Coronary artery (tissue), 2 donors: ENCODE measurements around the gene MYCN.

Experiments used
- DNase-seq: peaks from one replicate; pipeline ENCODE4 v3.0.0-alpha.2; 2017; ENCODE audit warnings: low spot score
- H3K27ac ChIP-seq, 2 donors: fragments of 200-600 bp; sonication (generic); one replicate each; pipeline ENCODE4 v1.5.1; 2016 to 2019
- H3K4me3 ChIP-seq: fragments of 200-600 bp; sonication (generic); 2 replicates; pipeline ENCODE4 v1.5.1; 2016; ENCODE audit warnings: mild to moderate bottlenecking, moderate library complexity
- TF ChIP-seq, protein P1 (sequence below): fragments of 200-600 bp; sonication (generic); IDR thresholded peaks from one replicate; pipeline ENCODE4 v1.5.1; 2019; ENCODE audit warnings: antibody characterized with exemption

MYCN gene

DNA sequence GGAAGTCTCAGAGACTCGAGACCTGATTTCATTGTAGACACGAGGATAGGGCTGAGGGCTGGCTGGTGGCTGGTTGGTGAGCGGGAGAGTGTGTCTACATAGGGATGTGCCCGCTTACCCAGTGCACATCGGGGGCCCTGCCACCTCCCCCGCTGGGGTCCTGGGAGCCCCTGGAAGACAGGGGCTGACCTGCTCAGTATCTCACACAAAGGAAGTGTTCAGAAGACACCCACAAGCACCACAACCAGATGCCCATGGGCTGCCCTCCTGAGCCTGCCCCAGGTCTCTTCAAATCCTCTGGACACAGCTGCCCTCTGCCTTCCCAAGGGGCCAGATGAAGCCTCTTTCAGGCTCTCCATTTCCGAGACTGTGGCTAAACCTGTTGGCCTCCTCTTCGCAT, 43.1 kb downstream of the MYCN start:
- no peak for DNase-seq
- no peak overlapping the region for H3K4me3 ChIP-seq
- H3K27ac ChIP-seq: no peak overlapping the region
- TF ChIP-seq, protein P1, sequence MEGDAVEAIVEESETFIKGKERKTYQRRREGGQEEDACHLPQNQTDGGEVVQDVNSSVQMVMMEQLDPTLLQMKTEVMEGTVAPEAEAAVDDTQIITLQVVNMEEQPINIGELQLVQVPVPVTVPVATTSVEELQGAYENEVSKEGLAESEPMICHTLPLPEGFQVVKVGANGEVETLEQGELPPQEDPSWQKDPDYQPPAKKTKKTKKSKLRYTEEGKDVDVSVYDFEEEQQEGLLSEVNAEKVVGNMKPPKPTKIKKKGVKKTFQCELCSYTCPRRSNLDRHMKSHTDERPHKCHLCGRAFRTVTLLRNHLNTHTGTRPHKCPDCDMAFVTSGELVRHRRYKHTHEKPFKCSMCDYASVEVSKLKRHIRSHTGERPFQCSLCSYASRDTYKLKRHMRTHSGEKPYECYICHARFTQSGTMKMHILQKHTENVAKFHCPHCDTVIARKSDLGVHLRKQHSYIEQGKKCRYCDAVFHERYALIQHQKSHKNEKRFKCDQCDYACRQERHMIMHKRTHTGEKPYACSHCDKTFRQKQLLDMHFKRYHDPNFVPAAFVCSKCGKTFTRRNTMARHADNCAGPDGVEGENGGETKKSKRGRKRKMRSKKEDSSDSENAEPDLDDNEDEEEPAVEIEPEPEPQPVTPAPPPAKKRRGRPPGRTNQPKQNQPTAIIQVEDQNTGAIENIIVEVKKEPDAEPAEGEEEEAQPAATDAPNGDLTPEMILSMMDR: no peak

DNA sequence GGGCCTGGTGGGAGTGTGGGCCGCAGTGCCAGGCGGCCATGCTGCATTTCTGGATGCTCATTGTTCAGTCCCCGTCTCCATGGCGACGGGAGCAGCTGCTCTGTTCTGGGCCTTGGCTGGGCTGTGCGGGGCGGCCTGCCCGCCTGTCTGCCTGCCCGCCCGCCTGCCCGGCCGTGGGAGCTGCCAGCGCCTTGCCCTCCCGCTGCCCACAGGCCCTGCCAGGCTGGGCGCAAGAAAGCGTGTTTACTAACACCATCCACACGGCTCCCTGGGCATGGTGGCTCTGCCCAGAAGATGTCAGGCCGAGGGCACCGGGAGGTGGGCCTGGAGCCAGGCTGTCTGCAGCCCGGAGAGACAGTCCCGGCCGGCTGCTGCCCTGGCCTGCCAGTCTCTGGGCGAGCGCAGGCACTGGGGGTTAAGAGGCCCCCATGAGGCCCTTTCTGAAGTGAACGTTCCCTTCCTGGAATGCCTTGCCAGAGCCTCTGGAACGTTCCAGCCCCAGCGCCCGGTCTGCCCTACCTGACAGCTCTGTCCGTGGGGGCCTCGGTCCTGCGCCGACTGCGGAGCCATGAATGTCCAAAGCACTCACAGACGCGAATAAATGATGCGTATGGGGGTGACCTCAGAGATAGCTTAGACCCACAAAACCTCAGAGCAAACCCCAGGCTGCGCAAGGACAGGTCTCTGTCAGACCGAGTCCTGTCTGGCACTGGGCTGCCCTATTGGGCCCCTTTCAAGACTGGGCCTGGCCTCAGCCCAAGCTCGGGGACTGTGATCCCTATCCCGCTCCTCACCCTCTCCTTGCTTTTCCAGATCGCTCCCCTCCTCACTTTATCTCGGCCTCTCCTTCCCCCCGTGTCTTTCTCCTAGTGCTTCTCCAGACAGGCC, 44.3 kb downstream of the MYCN start:
- TF ChIP-seq, protein P1: no peak
- no peak overlapping the region for H3K4me3 ChIP-seq
- no peak for DNase-seq
- no peak overlapping the region for H3K27ac ChIP-seq

- DNase-seq: no peak
- no peak overlapping the region for H3K4me3 ChIP-seq
- no peak overlapping the region for H3K27ac ChIP-seq
- TF ChIP-seq, protein P1: no peak
These were observed 45.2 kb downstream of the MYCN start for GRCh38 chr2:15985531-15985930.

- TF ChIP-seq, protein P1: no peak
- Histone ChIP-seq H3K27ac (no peak overlapping the region), H3K4me3 (no peak overlapping the region)
- DNase-seq: no peak
These were observed 45.8 kb downstream of the MYCN start for GRCh38 chr2:15986068-15986560.

DNA sequence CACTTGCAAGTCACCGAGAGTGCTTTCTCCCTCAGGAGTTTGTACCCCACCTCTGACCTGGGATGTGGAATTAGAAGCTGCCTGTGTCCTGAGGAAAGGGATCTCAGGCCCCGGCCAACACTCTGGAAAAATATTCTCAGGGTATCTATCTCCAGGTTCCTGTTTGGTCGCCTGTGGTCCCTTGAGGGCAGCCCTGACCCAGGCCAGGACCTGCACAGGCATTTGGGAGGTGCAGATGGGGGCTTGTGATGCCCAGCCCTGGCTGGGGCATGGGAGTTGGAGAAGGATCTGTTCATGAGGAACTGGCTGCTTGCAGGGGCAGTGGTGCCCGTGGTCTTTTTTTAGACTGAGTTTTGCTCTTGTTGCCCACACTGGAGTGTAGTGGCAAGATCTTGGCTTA, 46.3 kb downstream of the MYCN start:
- no peak for DNase-seq
- H3K4me3 ChIP-seq: no peak overlapping the region
- no peak overlapping the region for H3K27ac ChIP-seq
- TF ChIP-seq, protein P1: no peak

- no peak for DNase-seq
- no peak overlapping the region for H3K4me3 ChIP-seq
- TF ChIP-seq, protein P1: no peak
- no peak overlapping the region for H3K27ac ChIP-seq
These were observed 48.4 kb downstream of the MYCN start for GRCh38 chr2:15988733-15989132.

- Histone ChIP-seq H3K27ac (no peak overlapping the region), H3K4me3 (no peak overlapping the region)
- TF ChIP-seq, protein P1: no peak
- no peak for DNase-seq
These were observed 49.2 kb downstream of the MYCN start for GRCh38 chr2:15989559-15989958.
